Renal cortical epithelial cell (primary cell): ENCODE measurements around the gene TELO2. TPM values are rescaled to one million over a fixed set of nuclear protein-coding genes. Genes with fewer than 3 reads are reported as not detected.

Experiments used
- DNase-seq: peaks from one replicate; pipeline ENCODE4 v3.0.0-alpha.2; 2011; ENCODE audit warnings: low read depth
- total RNA-seq: library from RNA; depleted of rRNA; stranded (reverse); fragments of >200 nt; gene quantifications from 2 replicates; pipeline ENCODE4 v1.2.3, GENCODE V29; 2014

Gene TELO2
- total RNA-seq, 1 donor from 2014 or later, result 19.8 TPM

- no peak for DNase-seq
Measured at GRCh38 chr16:1553946-1554825, 61.0 kb downstream of the TELO2 start.

- no peak for DNase-seq
Measured at GRCh38 chr16:1554826-1555445, 61.8 kb downstream of the TELO2 start.

- DNase-seq, result no peak
Measured at GRCh38 chr16:1556254-1556653, 63.1 kb downstream of the TELO2 start.

GRCh38 chr16:1557074-1557473 lies 63.9 kb downstream of the TELO2 start:
- DNase-seq, result no peak

- no peak for DNase-seq
Measured at GRCh38 chr16:1557576-1557975, 64.4 kb downstream of the TELO2 start.

GRCh38 chr16:1559446-1559975 lies 66.4 kb downstream of the TELO2 start:
- no peak for DNase-seq

Other genes with a start within 250 kb of the TELO2 start
- not detected in 2 replicates for gene TPSD1, start 237.3 kb upstream of the TELO2 start, total RNA-seq
- 64.3 and 90.0 TPM in 2 replicates for gene UBE2I, start 183.7 kb upstream of the TELO2 start, total RNA-seq
- gene BAIAP3, start 159.7 kb upstream of the TELO2 start, total RNA-seq, result 2.1 and 3.0 TPM in 2 replicates
- 56.9 and 85.1 TPM in 2 replicates for gene TSR3, start 141.5 kb upstream of the TELO2 start, total RNA-seq
- 30.6 and 101 TPM in 2 replicates for gene GNPTG, start 141.4 kb upstream of the TELO2 start, total RNA-seq
- 5.4 and 13.8 TPM in 2 replicates for gene UNKL, start 78.7 kb upstream of the TELO2 start, total RNA-seq
- 12.4 and 15.8 TPM in 2 replicates for gene UQCC4, start 72.6 kb upstream of the TELO2 start, total RNA-seq
- not detected in 2 replicates for gene PERCC1, start 62.3 kb upstream of the TELO2 start, total RNA-seq
- 0.25 TPM in 1 of 2 replicates, not detected in the other for gene CCDC154, start 48.8 kb upstream of the TELO2 start, total RNA-seq
- 43.6 and 79.8 TPM in 2 replicates for gene CLCN7, start 18.3 kb upstream of the TELO2 start, total RNA-seq
- not detected in 2 replicates for gene PTX4, start 4.4 kb upstream of the TELO2 start, total RNA-seq
- 0.10 TPM in 1 of 2 replicates, not detected in the other for gene TMEM204, start 40.3 kb downstream of the TELO2 start, total RNA-seq
- 19.1 and 59.2 TPM in 2 replicates for gene IFT140, start 118.7 kb downstream of the TELO2 start, total RNA-seq
- gene CRAMP1, start 119.0 kb downstream of the TELO2 start, total RNA-seq, result 4.9 and 14.2 TPM in 2 replicates
- 149 and 284 TPM in 2 replicates for gene JPT2, start 184.9 kb downstream of the TELO2 start, total RNA-seq
- 22.9 and 40.0 TPM in 2 replicates for gene MAPK8IP3, start 212.8 kb downstream of the TELO2 start, total RNA-seq